Vagina (tissue), 2 donors: ENCODE data around the gene CEND1.

Experiments
- CTCF ChIP-seq, 3 experiments: fragments of 450-650 bp in 2 of 3; fragments of 200-600 bp in 1 of 3; sonication (generic) in 1 of 3; IDR thresholded peaks; one replicate each; pipeline ENCODE4 v1.5.1; 2017 to 2019; ENCODE audit warnings: antibody characterized with exemption in 3 of 3, mild to moderate bottlenecking in 2 of 3, moderate library complexity in 2 of 3
- POLR2AphosphoS5 ChIP-seq, 2 donors: sonication (generic); formaldehyde crosslinking; IDR thresholded peaks; one replicate each; pipeline ENCODE4 v1.9.0; 2017; ENCODE audit warnings: antibody characterized with exemption in 2 of 2, mild to moderate bottlenecking in 2 of 2, low read depth in 1 of 2; ENCODE audit not compliant: insufficient read depth in 1 of 2

GRCh38 chr11:779955-780532 lies 9.8 kb downstream of the CEND1 start:
- TF ChIP-seq POLR2AphosphoS5 (IDR thresholded peaks at IDR 0.05; ENCODE audit: insufficient read depth in 1 of 2, low read depth in 1 of 2) (no peak), CTCF (IDR thresholded peaks at IDR 0.05) (no peak)
